Medulla oblongata (tissue), 1 donor: ENCODE results near the gene ZFYVE19.

ENCODE experiments used
- DNase-seq: peaks from one replicate; pipeline ENCODE4 v3.0.0-alpha.2; 2015; ENCODE audit errors: extremely low spot score

ZFYVE19 gene

DNA sequence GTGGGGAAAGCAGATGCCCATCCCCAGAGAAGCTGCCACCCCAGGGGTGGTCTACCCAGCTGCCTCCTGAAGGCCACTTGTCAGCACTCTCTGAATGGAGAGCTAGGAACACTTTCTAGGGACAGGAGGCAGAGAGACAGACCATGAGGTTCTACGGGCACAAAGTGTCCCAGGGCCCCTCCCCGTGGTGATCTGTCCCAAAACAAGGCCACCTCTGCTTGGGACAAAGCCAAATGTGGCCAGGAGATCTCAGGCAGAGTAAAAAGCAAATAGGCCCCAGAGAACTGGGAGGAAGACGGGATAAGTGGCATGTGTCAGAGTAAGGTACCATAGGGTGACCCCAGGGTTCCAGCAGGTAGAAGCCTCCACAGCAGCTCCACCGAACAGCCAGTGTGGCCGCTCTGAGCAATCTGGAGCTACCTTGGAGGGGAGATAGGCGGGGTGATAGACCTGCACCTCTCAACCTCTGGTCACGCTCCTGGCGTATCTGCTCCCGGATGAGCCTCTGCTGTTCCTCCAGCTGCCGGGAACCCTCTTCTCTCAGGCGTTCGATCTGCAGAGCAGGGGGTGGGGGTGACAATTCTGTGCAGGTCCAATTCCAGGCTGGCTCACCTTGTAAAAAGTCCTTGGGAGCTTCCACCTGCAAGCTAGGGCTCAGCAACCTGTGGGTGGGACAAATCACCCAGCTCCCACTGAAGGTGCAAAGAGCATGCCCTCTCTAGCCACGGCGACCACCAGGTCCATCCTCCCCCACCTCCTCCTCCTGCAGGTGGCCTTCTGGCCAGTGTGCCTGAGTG, 31.0 kb upstream of the ZFYVE19 start:
- DNase-seq = no peak

DNA sequence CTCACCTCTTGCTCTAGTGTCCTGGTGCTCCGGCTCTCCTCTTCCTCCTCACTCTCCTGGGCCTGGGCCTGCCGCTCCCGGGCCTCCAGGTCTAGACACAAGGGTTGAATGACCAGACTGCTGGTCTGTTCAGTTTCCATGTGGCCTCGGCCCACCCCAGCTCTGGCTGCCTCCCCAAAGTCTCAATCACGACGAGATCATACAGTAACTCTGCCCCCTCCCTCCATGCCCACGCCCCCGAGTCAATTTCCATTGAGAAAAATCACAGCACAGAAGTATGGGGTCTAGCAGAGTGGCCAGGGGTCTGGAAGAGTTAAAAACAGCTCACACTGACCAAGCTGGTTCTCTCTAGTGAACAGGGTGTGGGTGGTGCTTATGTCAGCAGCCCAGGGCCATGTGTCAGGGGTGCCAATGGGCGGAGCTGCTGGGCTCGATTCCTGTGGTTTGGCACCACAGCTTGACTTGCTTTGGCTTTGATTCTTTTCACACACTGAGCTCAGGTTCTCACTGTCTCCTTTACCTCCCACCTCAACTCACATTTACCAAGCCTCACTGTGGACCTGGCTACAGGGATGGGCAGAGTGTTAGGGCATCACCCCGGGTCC, 30.2 kb upstream of the ZFYVE19 start:
- no peak for DNase-seq

DNA sequence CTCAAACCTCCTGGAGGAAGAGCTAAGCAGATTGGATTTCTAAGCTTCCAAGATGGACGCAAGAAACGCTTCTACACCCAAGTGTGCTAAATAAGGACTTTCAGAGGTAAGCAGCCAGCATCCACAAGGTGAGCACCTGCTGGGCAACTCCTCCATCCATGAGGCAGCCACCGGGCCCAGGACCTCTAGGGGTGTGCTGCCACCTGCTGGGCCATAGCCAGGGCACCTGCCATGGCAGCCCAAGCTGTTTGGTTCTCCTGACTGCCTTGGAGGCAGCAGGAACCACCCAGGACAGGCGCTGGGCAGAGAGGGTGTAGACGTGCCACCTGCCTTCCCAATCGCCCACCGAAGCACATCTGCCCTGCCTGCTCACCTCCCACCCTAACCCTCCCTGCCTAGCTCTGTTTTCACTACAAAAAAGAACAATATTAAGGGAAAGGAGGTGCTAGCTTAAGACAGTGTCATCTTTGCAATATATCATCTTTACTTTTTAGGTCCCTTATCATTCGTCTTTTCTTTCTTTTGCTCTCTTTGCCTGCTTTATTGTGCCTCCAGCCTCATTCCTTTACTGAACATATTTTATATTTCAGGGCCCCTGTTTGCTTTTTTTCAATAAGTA, 24.2 kb upstream of the ZFYVE19 start:
- no peak for DNase-seq

DNA sequence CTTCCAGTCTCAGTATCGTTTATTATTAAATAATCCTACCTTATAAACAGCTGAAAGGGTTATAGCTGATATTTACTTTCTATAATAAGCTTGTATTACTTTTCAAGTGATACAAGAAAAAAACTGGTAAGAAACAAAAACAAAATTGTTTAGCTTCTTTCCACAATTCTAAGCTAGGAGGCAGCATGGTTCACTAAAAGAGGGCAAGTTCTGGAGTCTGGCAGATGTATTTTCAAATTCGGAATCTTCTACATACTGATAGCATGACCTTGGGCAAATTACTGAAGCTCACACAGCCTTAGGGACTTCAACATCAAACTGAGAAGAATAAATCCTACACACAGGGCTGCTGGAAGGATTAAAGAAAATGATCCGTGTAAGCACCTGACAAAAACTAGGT, 21.7 kb upstream of the ZFYVE19 start:
- no peak for DNase-seq

DNA sequence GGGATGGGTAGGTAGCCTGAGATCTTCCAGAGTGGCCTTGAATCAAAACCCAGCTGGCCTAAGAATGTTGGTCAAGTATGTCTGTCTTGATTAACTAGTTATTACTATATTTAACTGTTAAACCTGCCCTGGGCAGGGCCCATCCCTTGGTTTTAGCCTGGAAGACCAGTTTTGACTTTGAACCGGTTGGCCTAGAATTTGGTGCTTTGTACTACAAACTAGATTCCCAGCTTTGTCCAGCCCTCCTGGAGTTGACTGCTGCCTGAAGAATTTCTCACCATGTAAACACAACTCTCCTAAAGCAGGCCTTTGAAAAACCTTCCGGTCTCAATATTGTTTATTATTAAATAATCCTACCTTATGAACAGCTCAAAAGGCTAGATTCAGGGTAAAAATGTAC, 21.1 kb upstream of the ZFYVE19 start:
- no peak for DNase-seq

DNA sequence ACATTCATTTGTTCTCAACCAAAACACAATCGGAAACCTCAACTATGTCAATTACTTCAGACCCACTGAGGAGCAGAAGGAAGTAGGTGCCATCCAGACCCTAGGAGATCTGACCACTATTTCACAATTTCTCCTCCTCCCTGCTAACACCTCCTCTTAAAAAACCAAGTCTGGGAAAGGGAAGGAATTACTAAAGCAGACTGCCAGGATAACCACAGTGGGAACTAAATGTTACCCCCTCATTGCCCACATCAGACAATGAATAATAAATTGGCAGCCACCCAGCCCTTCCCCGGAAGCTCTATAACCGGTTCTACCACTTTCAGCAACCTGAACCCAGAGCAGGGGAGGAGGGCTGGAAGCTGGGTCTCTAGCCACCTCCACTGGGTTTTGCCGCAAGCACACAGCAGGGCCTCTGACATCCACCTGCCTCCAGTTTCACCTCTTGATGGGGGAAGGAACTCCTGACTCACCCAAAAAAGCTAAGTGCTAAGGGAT, 19.5 kb upstream of the ZFYVE19 start:
- DNase-seq = no peak

DNA sequence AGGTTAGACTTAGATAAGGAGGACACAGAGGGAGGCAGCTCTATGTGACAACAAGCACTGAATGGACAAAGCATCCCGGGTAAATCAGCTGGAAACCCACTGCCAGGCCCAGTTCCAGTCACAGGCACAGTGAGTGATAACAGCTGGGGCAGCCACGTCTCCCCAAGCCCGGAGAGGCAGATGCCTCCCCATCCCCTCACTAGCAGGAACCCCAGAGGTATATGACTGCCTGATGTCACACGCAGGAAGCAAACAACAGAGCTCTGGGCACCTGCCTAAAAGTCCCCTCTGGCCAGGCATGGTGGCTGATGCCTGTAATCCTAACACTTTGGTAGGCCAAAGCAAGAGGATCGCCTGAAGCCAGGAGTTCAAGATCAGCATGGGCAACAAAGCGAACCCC, 18.9 kb upstream of the ZFYVE19 start:
- DNase-seq = no peak

DNA sequence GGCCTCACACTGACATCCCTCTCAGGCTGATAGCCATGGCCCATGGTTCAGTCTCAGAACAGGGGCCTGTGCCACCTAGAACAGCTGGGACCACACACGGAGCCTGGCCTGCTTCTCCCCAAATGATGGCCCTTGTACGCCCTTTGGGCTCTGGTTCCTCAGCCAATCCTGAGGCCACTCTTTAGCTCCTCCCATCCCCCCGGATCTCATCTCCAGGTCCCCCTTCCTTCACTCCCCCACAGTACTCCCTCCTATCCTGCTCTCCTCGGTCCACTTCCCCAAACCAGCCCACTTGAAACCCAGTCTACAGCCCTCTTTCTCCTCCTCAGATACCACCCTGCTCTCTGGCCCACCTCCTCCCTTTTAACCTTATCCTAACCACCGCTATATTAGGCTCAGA, 17.8 kb upstream of the ZFYVE19 start:
- no peak for DNase-seq

DNA sequence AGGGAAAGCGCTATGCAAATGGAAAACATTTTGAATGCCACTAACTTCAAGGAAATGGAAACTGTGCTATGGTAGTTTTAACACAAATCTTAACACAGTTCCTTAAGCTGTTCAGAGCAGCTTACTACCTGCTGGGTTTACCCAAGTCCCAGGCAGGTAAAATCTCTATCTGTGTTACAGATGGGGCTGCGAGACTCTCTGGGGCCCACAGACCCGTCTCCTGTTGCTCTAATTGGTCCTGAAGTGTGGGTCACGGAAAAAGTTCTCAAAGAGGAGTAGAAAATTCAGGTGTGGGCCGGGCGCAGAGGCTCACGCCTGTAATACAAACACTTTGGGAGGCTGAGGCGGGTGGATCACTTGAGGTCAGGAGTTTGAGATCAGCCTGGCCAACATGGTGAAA, 16.9 kb upstream of the ZFYVE19 start:
- no peak for DNase-seq

DNA sequence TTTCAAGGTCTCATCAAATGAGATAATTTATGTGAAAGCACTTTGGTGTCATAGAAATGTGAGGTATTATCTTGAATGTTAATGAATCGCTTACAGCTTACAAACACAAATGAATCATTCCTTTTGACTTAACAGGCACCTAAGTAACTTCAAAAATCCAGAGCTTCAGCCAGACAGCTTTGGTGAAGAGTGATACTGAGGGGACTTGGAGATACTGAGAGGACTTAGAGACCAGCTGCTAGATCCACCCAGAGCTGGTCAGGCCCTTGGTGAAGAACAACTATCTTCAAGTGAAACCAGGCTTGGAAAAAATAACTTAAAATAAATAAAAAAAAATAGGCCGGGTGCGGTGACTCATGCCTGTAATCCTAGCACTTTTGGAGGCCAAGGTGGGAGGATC, 16.2 kb upstream of the ZFYVE19 start:
- no peak for DNase-seq

DNA sequence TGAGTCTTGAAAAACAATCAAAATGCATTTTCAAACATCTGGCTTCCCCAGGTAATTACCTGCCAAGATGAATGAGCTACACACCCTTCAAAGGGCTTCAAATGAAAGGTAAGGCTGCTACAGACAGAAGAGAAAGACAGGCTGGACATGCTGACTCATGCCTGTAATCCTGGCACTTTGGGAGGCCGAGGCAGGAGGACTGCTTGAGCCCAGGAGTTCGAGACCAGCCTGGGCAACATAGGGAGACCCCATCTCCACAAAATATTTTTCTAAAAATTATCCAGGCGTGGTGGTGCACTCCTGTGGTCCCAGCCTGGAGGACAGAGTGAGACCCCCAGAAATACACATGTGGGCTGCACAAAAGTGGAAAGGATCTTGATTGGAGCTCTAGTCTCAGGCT, 14.5 kb upstream of the ZFYVE19 start:
- no peak for DNase-seq

DNA sequence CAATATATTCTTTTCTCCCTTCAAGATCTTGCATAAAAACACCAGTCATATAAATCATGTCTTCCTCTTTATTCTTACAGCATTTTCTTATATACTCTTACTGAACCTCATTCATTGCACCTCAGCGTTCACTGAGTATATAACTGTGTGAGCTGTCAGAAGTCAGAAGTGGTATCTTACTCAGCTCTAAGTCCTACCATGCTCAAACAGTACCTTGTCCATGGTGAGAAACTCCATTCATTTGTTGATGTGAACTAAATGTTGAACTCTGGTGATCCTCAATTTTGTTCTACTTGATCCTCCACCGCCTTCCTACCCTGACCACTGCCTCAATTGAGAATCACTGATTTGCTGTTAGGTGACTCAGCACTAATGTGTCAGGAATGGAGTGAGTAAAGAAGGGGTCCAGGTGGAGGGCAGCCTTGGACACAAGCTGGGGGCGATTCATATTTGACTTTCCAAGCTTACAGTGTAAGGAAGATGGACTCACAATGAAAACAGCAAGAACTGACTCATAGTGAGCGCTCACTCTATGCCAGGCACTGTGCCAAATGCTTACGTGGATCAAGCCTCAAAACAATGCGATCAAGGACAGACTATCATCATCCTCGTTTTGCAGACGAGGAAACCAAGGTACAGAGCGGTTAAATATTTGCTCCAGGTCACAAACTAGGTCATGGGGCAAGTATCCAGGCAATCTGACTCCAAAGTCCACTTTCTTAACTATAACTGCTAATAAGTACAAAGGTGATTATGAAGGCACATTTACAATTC, 13.5 kb upstream of the ZFYVE19 start:
- no peak for DNase-seq

DNA sequence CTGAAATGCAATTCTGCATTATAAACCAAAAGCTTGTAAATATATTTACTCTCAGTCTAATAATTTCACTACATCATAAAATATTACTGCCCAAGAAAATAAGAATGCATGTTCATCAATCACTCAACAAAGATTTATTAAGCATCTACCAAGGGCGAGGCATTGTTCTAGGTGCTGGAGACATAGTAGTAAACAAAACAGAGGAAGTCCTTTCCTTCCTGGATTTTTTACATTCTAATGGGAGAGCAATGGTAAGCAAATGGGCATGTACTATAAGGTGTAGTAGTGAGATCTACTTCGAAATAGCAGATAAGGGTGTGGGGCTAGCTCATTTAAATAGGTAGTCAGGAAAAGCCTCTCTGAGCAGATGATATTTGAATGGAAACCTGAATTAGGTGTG, 10.8 kb upstream of the ZFYVE19 start:
- no peak for DNase-seq

DNA sequence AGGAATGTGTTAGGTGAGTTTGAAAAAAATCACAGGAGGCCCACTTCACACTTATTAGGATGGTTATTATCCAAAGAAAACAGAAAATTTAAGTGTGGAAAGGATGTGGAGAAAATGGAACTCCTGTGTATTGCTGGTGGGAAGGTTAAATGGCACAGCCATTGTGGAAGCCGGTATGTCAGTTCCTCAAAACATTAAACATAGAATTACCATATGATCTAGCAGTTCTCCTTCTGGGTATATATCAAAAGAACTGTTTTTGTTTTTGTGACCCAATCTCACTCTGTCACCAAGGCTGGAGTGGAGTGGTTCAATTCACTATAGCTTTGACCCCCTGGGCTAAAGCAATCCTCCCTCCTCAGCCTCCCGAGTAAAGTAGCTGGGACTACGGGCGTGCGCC, 10.4 kb upstream of the ZFYVE19 start:
- DNase-seq = no peak

DNA sequence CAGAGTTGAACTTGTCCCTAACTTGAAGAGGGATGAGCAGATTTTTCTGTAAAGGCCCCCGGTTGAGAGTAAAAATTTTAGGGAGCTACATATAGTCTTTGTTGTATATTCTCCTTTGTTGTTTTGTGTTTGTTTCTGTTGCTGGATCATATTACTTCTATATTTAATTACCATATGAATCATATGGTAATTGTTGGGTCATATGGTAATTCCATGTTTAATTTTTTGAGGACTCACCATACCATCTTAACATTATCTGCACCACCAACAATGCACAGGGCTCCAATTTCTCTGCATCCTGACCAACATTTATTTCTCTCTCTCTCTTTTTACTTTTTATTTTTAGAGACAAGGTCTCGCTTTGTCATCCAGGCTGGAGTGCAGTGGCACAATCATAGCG, 7.4 kb upstream of the ZFYVE19 start:
- DNase-seq = no peak

DNA sequence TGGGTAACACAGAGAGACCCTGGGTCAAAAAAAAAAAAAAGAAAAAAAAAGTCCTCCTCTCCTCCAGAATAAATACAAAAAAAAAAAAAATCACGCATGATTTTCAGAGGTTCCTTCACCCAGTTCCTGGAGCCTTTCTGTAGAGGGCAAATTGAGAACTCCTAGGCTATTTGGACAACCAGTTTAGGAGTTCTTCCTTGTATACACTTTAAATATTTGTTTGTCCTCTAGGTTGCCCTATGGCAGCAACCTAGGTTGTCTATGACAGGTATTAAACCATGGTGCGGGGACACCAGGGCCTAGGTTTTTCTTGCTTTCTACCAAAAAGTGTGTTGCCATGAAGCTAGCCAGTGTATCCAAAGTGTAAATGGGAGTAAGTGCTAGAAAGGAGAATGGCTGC, 3.8 kb upstream of the ZFYVE19 start:
- DNase-seq = no peak

DNA sequence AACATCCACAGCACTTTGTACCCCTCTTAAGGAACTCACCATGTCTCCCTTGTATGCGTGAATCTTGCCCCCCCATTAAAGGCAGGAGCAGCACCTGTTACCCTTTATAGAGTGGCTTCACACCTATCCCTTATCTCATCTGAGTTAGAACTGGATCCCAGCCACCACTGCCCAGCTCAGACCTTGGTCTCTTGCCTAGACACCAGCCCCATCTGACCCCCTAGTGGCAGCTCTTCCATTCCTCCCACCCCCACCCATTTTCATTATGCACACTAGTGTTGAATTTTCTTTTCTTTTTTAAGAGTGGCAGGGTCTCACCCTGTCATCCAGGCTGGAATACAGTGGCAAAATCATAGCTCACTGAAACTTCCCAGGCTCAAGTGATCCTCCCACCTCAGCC, 3.2 kb upstream of the ZFYVE19 start:
- no peak for DNase-seq

DNA sequence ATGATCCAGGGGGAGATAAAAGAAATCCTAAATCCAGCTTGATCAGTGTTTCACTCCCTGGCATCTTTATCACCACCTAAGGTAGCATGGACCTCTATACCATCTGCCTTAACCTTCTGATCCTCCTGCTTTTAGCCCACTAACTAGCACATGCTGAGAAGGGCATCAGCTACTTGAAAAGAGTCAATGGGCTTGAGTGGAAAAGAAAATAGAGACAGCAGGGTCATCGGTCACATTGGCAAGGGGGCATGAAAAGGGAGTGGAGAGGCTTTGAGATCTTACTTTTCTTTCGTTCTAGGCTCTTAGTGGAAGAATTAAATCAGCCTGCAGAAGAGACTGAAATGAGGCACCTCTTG, 239 bp upstream of the ZFYVE19 start:
- DNase-seq = no peak

DNA sequence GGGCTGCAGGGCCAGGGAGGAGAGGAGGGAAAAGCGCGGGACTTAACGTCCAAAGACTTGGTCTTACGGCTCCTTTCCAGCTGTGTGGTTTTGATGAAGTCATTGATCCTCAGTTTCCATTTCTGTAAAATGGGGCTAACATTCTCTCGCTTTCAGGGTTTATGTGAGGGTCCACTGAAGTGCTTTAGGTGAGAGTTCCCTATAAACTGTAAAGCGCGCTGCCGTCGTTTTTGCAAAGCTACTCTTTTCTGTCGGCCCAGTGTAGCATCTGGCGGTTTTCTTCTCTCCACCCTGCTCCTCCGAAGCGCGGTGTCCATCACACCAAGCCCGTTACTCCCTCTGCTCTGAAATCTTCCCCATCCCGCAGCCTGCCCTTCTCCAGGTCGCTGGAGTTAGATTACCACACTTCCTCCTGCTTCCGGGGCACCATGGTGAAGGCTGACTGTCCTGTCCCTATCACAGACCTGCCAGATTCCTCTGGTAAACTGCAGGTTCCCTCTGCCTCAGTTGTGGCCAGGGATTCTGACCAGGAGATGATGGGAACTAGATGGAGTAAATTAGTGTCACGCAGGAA, 1.1 kb downstream of the ZFYVE19 start:
- DNase-seq = no peak

DNA sequence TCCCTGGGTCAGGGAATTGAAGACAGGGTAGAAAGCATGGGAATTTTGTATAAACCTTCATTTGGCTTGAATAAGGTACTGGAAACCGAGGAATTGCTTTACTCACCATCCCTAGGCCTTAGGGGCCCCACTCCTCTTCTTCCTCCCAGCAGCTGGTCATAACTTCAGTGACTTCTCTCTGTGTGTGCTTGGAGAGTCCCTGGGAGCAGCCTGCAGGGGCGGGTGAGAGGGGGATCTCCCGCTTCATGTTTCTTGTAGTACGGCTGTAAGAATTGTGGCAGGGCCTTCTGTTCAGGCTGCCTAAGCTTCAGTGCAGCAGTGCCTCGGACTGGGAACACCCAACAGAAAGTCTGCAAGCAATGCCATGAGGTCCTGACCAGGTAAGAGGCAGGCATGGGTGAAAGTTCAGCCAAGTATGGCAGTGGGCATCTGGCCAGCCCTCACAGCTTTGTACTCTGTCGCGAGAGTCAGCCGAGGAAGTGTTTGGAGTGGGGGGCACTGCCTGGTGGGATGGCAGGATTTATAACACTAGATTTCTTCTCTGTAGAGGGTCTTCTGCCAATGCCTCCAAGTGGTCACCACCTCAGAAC, 2.1 kb downstream of the ZFYVE19 start:
- no peak for DNase-seq

DNA sequence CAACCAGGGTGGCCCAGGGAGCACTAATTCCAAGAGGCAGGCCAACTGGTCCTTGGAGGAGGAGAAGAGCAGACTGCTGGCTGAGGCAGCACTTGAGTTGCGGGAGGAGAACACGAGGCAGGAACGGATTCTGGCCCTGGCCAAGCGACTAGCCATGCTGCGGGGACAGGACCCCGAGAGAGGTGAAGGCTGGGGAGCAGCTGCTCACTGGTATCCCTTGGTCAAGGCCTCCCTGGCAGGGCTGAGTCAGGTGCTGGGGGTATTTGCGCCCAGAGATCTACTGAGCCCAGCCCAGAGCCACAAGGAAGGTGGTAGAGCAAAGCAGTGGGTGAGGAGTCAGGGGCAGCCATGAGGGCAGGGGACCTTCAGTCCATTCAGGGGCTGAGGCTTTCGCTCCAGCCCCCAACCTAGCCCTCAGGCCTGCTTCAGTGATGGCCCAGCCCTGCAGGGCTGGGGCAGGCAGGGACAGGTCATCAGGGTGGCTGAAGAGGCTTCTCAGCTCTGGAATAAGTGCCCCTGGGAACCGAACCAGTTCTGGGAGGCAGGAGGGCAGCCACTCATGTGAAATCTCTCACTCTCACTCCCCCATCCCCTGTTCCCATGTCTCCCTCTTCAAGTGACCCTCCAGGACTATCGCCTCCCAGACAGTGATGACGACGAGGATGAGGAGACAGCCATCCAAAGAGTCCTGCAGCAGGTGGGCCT, 6.0 kb downstream of the ZFYVE19 start:
- no peak for DNase-seq
